HCT116 (cell line): Measurements from ENCODE around the gene PLXDC1.

Experiments used
- EZH2phosphoT487 ChIP-seq: fragments of 200-600 bp; IDR thresholded peaks from 2 replicates; pipeline ENCODE4 v1.6.1; 2018; ENCODE audit warnings: antibody characterized with exemption, borderline replicate concordance
- POLR2AphosphoS5 ChIP-seq: IDR thresholded peaks from 2 replicates; pipeline ENCODE4 v1.6.1; 2011; ENCODE audit warnings: mild to moderate bottlenecking, low read depth, low read length, moderate library complexity
- SP1 ChIP-seq: IDR thresholded peaks from 2 replicates; pipeline ENCODE4 v1.6.1; 2012; ENCODE audit warnings: low read depth
- TF ChIP-seq, protein P1 (sequence below), 3 experiments: fragments of 200-600 bp in 1 of 3; sonication (generic) in 1 of 3; IDR thresholded peaks in 2 of 3; conservative IDR thresholded peaks in 1 of 3; 2 replicates each; pipeline ENCODE4 v1.5.1; 2012 to 2017; ENCODE audit warnings: low read depth in 2 of 3, low read length in 2 of 3, antibody characterized with exemption in 1 of 3, borderline replicate concordance in 1 of 3, control low read depth in 1 of 3, mild to moderate bottlenecking in 1 of 3, mixed read lengths in 1 of 3, mixed run types in 1 of 3, moderate library complexity in 1 of 3; ENCODE audit not compliant: insufficient read depth in 1 of 3
- TF ChIP-seq, protein P2 (sequence below): IDR thresholded peaks from 2 replicates; pipeline ENCODE4 v1.6.1; 2011; ENCODE audit warnings: mild to moderate bottlenecking, low read length, moderate library complexity; ENCODE audit not compliant: insufficient replicate concordance; ENCODE audit errors: extremely low read depth

- TF ChIP-seq, protein P1, sequence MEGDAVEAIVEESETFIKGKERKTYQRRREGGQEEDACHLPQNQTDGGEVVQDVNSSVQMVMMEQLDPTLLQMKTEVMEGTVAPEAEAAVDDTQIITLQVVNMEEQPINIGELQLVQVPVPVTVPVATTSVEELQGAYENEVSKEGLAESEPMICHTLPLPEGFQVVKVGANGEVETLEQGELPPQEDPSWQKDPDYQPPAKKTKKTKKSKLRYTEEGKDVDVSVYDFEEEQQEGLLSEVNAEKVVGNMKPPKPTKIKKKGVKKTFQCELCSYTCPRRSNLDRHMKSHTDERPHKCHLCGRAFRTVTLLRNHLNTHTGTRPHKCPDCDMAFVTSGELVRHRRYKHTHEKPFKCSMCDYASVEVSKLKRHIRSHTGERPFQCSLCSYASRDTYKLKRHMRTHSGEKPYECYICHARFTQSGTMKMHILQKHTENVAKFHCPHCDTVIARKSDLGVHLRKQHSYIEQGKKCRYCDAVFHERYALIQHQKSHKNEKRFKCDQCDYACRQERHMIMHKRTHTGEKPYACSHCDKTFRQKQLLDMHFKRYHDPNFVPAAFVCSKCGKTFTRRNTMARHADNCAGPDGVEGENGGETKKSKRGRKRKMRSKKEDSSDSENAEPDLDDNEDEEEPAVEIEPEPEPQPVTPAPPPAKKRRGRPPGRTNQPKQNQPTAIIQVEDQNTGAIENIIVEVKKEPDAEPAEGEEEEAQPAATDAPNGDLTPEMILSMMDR (IDR thresholded peaks at IDR 0.05 in 2 of 3, conservative IDR thresholded peaks at IDR 0.05 in 1 of 3; ENCODE audit: borderline replicate concordance in 1 of 3, insufficient read depth in 1 of 3, low read depth in 2 of 3, low read length in 2 of 3) = no peak
- TF ChIP-seq, protein P2, sequence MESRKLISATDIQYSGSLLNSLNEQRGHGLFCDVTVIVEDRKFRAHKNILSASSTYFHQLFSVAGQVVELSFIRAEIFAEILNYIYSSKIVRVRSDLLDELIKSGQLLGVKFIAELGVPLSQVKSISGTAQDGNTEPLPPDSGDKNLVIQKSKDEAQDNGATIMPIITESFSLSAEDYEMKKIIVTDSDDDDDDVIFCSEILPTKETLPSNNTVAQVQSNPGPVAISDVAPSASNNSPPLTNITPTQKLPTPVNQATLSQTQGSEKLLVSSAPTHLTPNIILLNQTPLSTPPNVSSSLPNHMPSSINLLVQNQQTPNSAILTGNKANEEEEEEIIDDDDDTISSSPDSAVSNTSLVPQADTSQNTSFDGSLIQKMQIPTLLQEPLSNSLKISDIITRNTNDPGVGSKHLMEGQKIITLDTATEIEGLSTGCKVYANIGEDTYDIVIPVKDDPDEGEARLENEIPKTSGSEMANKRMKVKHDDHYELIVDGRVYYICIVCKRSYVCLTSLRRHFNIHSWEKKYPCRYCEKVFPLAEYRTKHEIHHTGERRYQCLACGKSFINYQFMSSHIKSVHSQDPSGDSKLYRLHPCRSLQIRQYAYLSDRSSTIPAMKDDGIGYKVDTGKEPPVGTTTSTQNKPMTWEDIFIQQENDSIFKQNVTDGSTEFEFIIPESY = no peak
- TF ChIP-seq EZH2phosphoT487 (no peak), SP1 (no peak), POLR2AphosphoS5 (no peak)
These were observed 5.1 kb upstream of the PLXDC1 start for GRCh38 chr17:39156491-39156890.
